Endothelial cell of umbilical vein (primary cell): Measurements from ENCODE around the gene RAB17. TPM values are rescaled to one million over a fixed set of nuclear protein-coding genes. Genes with fewer than 3 reads are reported as not detected.

Source experiments
- BruUV-seq: library from RNA; stranded (reverse); fragments of 400-500 nt; replicated peaks from 2 replicates; lab custom pipeline; 2021; lab: Mats Ljungman, UMichigan
- CTCF ChIA-PET: fragments of 300-600, 350-600 bp; sonication (Branson Sonifier 250); formaldehyde crosslinking; loops from one replicate; lab custom pipeline; 2021; ENCODE audit warnings: antibody characterized with exemption, inconsistent platforms; lab: Charles Lee
- POLR2A ChIA-PET: fragments of 300-600, 350-600 bp; sonication (Branson Sonifier 250); formaldehyde crosslinking; loops from one replicate; lab custom pipeline; 2021; ENCODE audit warnings: antibody characterized with exemption, inconsistent platforms; lab: Charles Lee
- DNase-seq: peaks from one replicate; pipeline ENCODE4 v3.0.0-alpha.2; 2011; ENCODE audit warnings: low read depth, low spot score
- FAIRE-seq: peaks from 2 replicates; lab custom pipeline; 2011; peaks lifted over from hg19 to GRCh38; lab: Jason Lieb, UNC
- H2AFZ ChIP-seq: 2 replicates; pipeline ENCODE4 v1.6.0; 2012; ENCODE audit warnings: low read depth, low read length, control low read depth, inconsistent platforms
- H3K27ac ChIP-seq: 2 replicates; pipeline ENCODE4 v1.5.1; 2011; ENCODE audit warnings: low read depth, mild to moderate bottlenecking, control low read depth, low read length, moderate library complexity; ENCODE audit not compliant: insufficient read depth
- H3K27me3 ChIP-seq, 2 experiments: 2 replicates each; pipeline versions ENCODE4 v1.6.0 to v1.6.1; 2011; ENCODE audit warnings: low read length in 2 of 2, mixed read lengths in 1 of 2; ENCODE audit not compliant: control insufficient read depth in 2 of 2, insufficient read depth in 2 of 2
- H3K36me3 ChIP-seq, 2 experiments: 2 replicates in 1 of 2; 3 replicates in 1 of 2; pipeline ENCODE4 v1.5.1; 2011; ENCODE audit warnings: low read length in 2 of 2, mild to moderate bottlenecking in 1 of 2, moderate library complexity in 1 of 2; ENCODE audit not compliant: control insufficient read depth in 2 of 2, insufficient read depth in 2 of 2; ENCODE audit errors: extremely low read depth in 1 of 2
- H3K4me1 ChIP-seq: 3 replicates; pipeline ENCODE4 v1.5.1; 2011; ENCODE audit warnings: mild to moderate bottlenecking, low read length; ENCODE audit not compliant: control insufficient read depth, insufficient read depth; ENCODE audit errors: extremely low read depth
- H3K4me2 ChIP-seq: 2 replicates; pipeline ENCODE4 v1.6.1; 2011; ENCODE audit warnings: low read length, control low read depth, mixed read lengths; ENCODE audit not compliant: insufficient read depth
- H3K4me3 ChIP-seq, 3 experiments: fragments of 200-600 bp in 1 of 3; sonication (generic), shearing (Covaris generic) in 1 of 3; replicated peaks in 1 of 3; 2 replicates each; pipeline ENCODE4 v1.5.1; 2011 to 2016; ENCODE audit warnings: control low read depth in 3 of 3, low read length in 3 of 3, mild to moderate bottlenecking in 2 of 3, inconsistent platforms in 1 of 3, low read depth in 1 of 3, moderate library complexity in 1 of 3; ENCODE audit not compliant: insufficient read depth in 1 of 3
- H3K79me2 ChIP-seq: 2 replicates; pipeline ENCODE4 v1.6.0; 2012; ENCODE audit warnings: low read length, inconsistent platforms; ENCODE audit not compliant: control insufficient read depth, insufficient read depth
- H3K9ac ChIP-seq: replicated peaks from 2 replicates; pipeline ENCODE3; 2011; ENCODE audit warnings: low read length, control low read depth; ENCODE audit not compliant: insufficient read depth; ENCODE audit errors: extremely low read depth
- H3K9me1 ChIP-seq: replicated peaks from 3 replicates; pipeline ENCODE4 v1.6.0; 2011; ENCODE audit warnings: mild to moderate bottlenecking, low read length; ENCODE audit not compliant: control insufficient read depth, insufficient read depth; ENCODE audit errors: extremely low read depth
- H3K9me3 ChIP-seq: replicated peaks from 2 replicates; pipeline ENCODE4 v1.5.1; 2012; ENCODE audit warnings: low read length, inconsistent platforms; ENCODE audit not compliant: control insufficient read depth, insufficient read depth
- H4K20me1 ChIP-seq: replicated peaks from 2 replicates; pipeline ENCODE3; 2011; ENCODE audit warnings: mild to moderate bottlenecking, low read length; ENCODE audit not compliant: control insufficient read depth, insufficient read depth; ENCODE audit errors: extremely low read depth
- EZH2 ChIP-seq: IDR thresholded peaks from 2 replicates; pipeline ENCODE4 v1.6.1; 2012; ENCODE audit warnings: borderline replicate concordance, low read depth, mild to moderate bottlenecking, moderate library complexity, low read length, inconsistent platforms; ENCODE audit not compliant: severe bottlenecking
- FOS ChIP-seq: IDR thresholded peaks from 2 replicates; pipeline ENCODE4 v1.6.1; 2011; ENCODE audit warnings: mild to moderate bottlenecking, low read length, moderate library complexity, borderline replicate concordance; ENCODE audit not compliant: insufficient read depth
- GATA2 ChIP-seq: IDR thresholded peaks from 2 replicates; pipeline ENCODE4 v1.7.0; 2011; ENCODE audit warnings: low read depth, mild to moderate bottlenecking, moderate library complexity, mixed read lengths, low read length; ENCODE audit not compliant: insufficient read length, insufficient read depth
- JUN ChIP-seq: IDR thresholded peaks from 2 replicates; pipeline ENCODE4 v1.6.1; 2011; ENCODE audit warnings: borderline replicate concordance, low read depth; ENCODE audit not compliant: insufficient read length, insufficient read depth
- MYC ChIP-seq: IDR thresholded peaks from one replicate; pipeline ENCODE4 v1.6.1; 2011; ENCODE audit warnings: mild to moderate bottlenecking, low read depth, low read length
- POLR2A ChIP-seq: IDR thresholded peaks from 2 replicates; pipeline ENCODE4 v1.6.1; 2012; ENCODE audit warnings: low read depth, mild to moderate bottlenecking, control low read depth, low read length
- POLR2AphosphoS5 ChIP-seq: IDR thresholded peaks from 2 replicates; pipeline ENCODE4 v1.6.1; 2012; ENCODE audit warnings: low read depth, mild to moderate bottlenecking, control low read depth, low read length, moderate library complexity; ENCODE audit not compliant: insufficient read depth
- dilution Hi-C: fragments of 300-500 bp; cut with MboI; formaldehyde crosslinking; loops from one replicate; pipeline ENCODE4 v1.15.0; 2019; ENCODE audit warnings: low sequenced_read_pairs; ENCODE audit not compliant: extremely low pct_ligation_motif_present
- intact Hi-C: fragments of 100-400 bp; cut with micrococcal nuclease; formaldehyde crosslinking; loops from one replicate; pipeline ENCODE4 v1.10.0; 2022
- polyA plus RNA-seq, 4 experiments: library from polyadenylated mRNA; depleted of rRNA in 3 of 4; stranded (reverse) in 3 of 4; unstranded in 1 of 4; fragments of >200 nt; gene quantifications; 2 replicates each; pipeline versions ENCODE4 v1.2.1 to v1.2.3, GENCODE V29; 2011 to 2012; ENCODE audit warnings: missing spikeins in 1 of 4
- total RNA-seq: library from RNA; stranded (reverse); gene quantifications from 2 replicates; pipeline ENCODE4 v1.2.3, GENCODE V29; 2021
- TF ChIP-seq, protein P1 (sequence below), 2 donors: IDR thresholded peaks; 1 replicate in 1 of 2; 2 replicates in 1 of 2; pipeline ENCODE4 v1.5.1; 2011; ENCODE audit warnings: low read length in 2 of 2, mild to moderate bottlenecking in 2 of 2, moderate library complexity in 2 of 2, control low read depth in 1 of 2, inconsistent platforms in 1 of 2, low read depth in 1 of 2; ENCODE audit not compliant: insufficient read depth in 1 of 2; ENCODE audit errors: extremely low read depth in 1 of 2
- TF ChIP-seq, protein P2 (sequence below): IDR thresholded peaks from 2 replicates; pipeline ENCODE4 v1.6.1; 2011; ENCODE audit not compliant: insufficient read depth, insufficient read length

The RAB17 gene
- total and polyA plus RNA-seq, 2 donors (not counting 3 experiments of a cell fraction or from before 2014, with no cell fraction given) = 0.41 to 0.77 TPM

DNA sequence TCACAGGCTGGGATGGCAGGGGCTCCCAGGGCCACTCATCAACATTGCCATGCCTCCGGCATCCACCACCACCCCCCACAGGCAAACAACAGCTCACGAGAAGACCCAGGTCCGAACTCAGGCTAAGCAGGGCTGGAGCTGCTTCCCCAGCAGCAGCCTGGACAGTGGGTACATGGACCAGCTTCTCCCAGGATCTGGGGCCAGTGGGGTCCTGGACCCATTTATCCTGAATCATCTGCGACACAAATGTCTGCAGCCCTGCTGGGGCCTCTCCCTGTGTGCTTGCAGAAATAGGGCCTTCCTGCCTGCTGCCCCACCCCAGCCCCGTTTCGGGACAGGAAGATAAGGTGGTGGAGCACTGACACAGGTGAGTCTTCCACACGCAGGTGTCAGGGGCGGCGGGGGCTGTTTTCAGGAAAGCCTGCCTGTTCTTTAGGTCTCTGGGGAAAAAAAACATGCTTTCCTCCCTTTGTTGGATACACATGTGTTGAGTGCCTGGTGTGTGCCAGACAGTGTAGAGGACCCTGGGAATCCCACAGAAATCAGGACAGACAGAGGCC, 19.7 kb downstream of the RAB17 start:
- Histone ChIP-seq H2AFZ (no peak overlapping the region), H3K4me3 (no peak overlapping the region), H3K27ac (no peak overlapping the region), H3K9me1 (no peaks in the 10 kb centered on the region), H3K9me3 (no peaks in the 10 kb centered on the region), H3K4me2 (no peak overlapping the region), H3K4me1 (no peaks in the 10 kb centered on the region), H3K36me3 (no peaks in the 10 kb centered on the region), H4K20me1 (no peaks in the 10 kb centered on the region), H3K9ac (no peak overlapping the region), H3K27me3 (no peaks in the 10 kb centered on the region), H3K79me2 (no peaks in the 10 kb centered on the region)
- intact Hi-C loops = no loop called here
- BruUV-seq = no TSS peak
- dilution Hi-C loops = no loop called here
- FAIRE-seq (no peak), DNase-seq (no peak)
- ChIA-PET POLR2A (no interaction called here), CTCF (interaction anchor here (1.1 to 7.7 kb wide), 9 partner anchors 32 to 485 kb away, joined by 4 to 295 read pairs (median 33); partner anchors contain the start of gene COPS8)
- TF ChIP-seq EZH2 (no peak), POLR2A (no peak), JUN (no peak), MYC (no peak)
- TF ChIP-seq, protein P1, sequence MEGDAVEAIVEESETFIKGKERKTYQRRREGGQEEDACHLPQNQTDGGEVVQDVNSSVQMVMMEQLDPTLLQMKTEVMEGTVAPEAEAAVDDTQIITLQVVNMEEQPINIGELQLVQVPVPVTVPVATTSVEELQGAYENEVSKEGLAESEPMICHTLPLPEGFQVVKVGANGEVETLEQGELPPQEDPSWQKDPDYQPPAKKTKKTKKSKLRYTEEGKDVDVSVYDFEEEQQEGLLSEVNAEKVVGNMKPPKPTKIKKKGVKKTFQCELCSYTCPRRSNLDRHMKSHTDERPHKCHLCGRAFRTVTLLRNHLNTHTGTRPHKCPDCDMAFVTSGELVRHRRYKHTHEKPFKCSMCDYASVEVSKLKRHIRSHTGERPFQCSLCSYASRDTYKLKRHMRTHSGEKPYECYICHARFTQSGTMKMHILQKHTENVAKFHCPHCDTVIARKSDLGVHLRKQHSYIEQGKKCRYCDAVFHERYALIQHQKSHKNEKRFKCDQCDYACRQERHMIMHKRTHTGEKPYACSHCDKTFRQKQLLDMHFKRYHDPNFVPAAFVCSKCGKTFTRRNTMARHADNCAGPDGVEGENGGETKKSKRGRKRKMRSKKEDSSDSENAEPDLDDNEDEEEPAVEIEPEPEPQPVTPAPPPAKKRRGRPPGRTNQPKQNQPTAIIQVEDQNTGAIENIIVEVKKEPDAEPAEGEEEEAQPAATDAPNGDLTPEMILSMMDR (IDR thresholded peaks at IDR 0.05; ENCODE audit: extremely low read depth in 1 of 2, insufficient read depth in 1 of 2, low read depth in 1 of 2, low read length in 2 of 2) = no peak

DNA sequence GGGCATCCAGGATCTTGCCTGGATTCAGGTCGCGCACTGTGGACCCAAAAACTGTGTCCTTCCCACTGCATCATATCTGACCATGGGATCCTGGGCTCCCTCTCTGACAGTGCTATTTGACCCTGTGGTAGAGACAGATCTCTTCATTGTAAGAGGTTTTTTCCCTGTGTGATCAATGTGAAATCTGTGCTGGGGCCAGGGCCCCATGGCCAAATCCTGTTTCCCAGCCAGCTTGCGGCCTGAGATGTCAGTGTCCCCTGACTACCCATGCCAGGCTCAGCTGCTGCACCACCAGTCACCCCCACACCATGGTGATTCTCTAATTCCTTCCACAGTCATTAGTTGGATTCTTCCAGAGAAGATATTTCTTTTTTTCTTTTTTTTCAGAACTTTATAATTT, 20.6 kb downstream of the RAB17 start:
- H2AFZ ChIP-seq = no peak overlapping the region
- H3K4me2 ChIP-seq = no peak overlapping the region
- BruUV-seq = no TSS peak
- H3K4me1 ChIP-seq = no peaks in the 10 kb centered on the region
- TF ChIP-seq, protein P1 (IDR thresholded peaks at IDR 0.05; ENCODE audit: extremely low read depth in 1 of 2, insufficient read depth in 1 of 2, low read depth in 1 of 2, low read length in 2 of 2) = no peak
- TF ChIP-seq POLR2AphosphoS5 = no peak
- TF ChIP-seq, protein P2, sequence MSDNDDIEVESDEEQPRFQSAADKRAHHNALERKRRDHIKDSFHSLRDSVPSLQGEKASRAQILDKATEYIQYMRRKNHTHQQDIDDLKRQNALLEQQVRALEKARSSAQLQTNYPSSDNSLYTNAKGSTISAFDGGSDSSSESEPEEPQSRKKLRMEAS = no peak
- no peak for TF ChIP-seq POLR2A
- TF ChIP-seq EZH2 = no peak
- TF ChIP-seq GATA2 = no peak
- no peak for TF ChIP-seq FOS
- FAIRE-seq (no peak), DNase-seq (no peak)
- POLR2A ChIA-PET = no interaction called here
- dilution Hi-C loops = no loop called here
- H3K27me3 ChIP-seq = no peaks in the 10 kb centered on the region
- H3K27ac ChIP-seq = no peak overlapping the region
- no peaks in the 10 kb centered on the region for H3K9me3 ChIP-seq
- intact Hi-C loops = no loop called here
- no peaks in the 10 kb centered on the region for H3K79me2 ChIP-seq
- no peak overlapping the region for H3K9ac ChIP-seq
- no peaks in the 10 kb centered on the region for H3K9me1 ChIP-seq
- no peaks in the 10 kb centered on the region for H4K20me1 ChIP-seq
- CTCF ChIA-PET = interaction anchor here (3.4 to 7.7 kb wide), 3 partner anchors 57 to 478 kb away, joined by 56 to 295 read pairs (median 153); no protein-coding TSS in a partner anchor
- no peaks in the 10 kb centered on the region for H3K36me3 ChIP-seq
- no peak overlapping the region for H3K4me3 ChIP-seq
